Measurements from ENCODE around the gene ETHE1. TPM values are rescaled to one million over a fixed set of nuclear protein-coding genes. Genes with fewer than 3 reads are reported as not detected.
A peak's percentile ranks its signal among the peaks of the same experiment; 100 is the strongest.

ETHE1 gene
- total and polyA plus RNA-seq, 12 donors = 15.9 to 78.7 (median 33.2) TPM

DNA sequence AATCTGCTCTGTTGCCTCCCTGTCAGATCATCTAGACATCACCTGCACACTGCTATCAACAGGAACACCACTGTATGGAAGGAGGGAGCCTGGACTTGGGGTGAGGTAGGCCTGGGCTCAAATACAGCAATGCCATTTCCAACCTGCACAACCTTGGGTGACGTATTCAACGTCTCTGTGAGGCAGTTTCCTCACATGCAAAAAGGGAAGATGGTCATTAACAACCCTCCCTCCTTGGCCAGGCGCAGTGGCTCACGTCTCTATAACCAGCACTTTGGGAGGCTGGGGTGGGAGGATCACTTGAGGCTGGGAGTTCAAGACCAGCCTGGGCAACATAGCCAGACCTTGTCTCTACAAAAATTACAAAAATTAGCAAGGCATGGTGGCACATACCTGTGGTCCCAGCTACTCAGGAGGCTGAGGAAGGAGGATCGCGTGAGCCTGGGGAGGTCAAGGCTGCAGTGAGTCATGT lies 35.3 kb upstream of the ETHE1 start:
- 50 to 70% (median 62%) methylated on average over 5 to 6 of the region's 6 CpGs for WGBS, 4 donors
- H3K27ac ChIP-seq = peak overlapping the region; percentile 63 to 94 (median 82)
- H3K4me1 ChIP-seq (replicated peaks in 1 of 2) = peaks cover 17 to 22% of the 10 kb centered on the region in 2 donors
- H3K36me3 ChIP-seq (replicated peaks in 1 of 2) = peaks cover 0 to 5% of the 10 kb centered on the region in 2 donors
- no peaks in the 10 kb centered on the region for H3K9me3 ChIP-seq (replicated peaks in 1 of 3)
- intact Hi-C loops (cut with DNase I) = no loop called here
- H3K4me3 ChIP-seq = no peak overlapping the region
- TF ChIP-seq POLR2A (IDR thresholded peaks at IDR 0.05) = no peak
- TF ChIP-seq CTCF (IDR thresholded peaks at IDR 0.05) = no peak
- DNase-seq = peak in 1 of 7 donors; percentile 58
- no peaks in the 10 kb centered on the region for H3K27me3 ChIP-seq

GRCh38 chr19:43561139-43561970 lies 34.4 kb upstream of the ETHE1 start:
- intact Hi-C loops (cut with DNase I) = no loop called here
- Histone ChIP-seq H3K4me1 (replicated peaks in 1 of 2) (peaks cover 17 to 27% of the 10 kb centered on the region in 2 donors), H3K4me3 (no peak overlapping the region), H3K27me3 (no peaks in the 10 kb centered on the region), H3K36me3 (replicated peaks in 1 of 2) (peaks cover 0 to 5% of the 10 kb centered on the region in 2 donors), H3K27ac (peak overlapping the region in 2 of 5 donors; percentile 65 to 92), H3K9me3 (replicated peaks in 1 of 3) (no peaks in the 10 kb centered on the region)
- no peak for DNase-seq
- no peak for TF ChIP-seq POLR2A (IDR thresholded peaks at IDR 0.05)
- TF ChIP-seq CTCF (IDR thresholded peaks at IDR 0.05) = no peak
- WGBS, 4 donors = 89 to 94% (median 92%) methylated on average over 10 to 12 of the region's 12 CpGs

DNA sequence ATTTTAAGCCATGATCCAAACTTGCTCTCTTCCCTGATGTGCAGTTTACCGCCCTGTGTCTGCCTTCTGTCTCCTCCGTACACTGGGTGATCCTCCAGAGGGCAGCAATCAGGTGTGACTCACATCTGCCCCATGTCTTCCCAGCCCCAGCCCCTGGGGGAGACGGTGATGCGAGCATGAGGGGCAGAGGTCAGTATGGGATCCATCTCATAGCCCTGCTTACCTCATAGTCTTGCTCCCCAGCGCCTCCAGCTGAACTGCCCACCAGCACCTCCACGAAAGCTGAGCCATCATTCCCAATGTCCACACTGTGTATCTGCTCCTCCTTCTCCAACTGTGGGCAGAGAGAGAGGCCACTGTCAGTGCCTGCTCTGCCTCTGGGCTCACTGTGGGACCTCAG lies 33.7 kb upstream of the ETHE1 start:
- H3K4me3 ChIP-seq = no peak overlapping the region
- DNase-seq = peak in 2 of 7 donors; percentile 25 to 42
- H3K27me3 ChIP-seq = no peaks in the 10 kb centered on the region
- peaks cover 17 to 27% of the 10 kb centered on the region in 2 donors for H3K4me1 ChIP-seq (replicated peaks in 1 of 2)
- 56 to 70% (median 67%) methylated on average over 2 to 6 of the region's 6 CpGs for WGBS, 4 donors
- H3K27ac ChIP-seq = peak overlapping the region in 2 of 5 donors; percentile 65 to 92
- TF ChIP-seq POLR2A (IDR thresholded peaks at IDR 0.05) (no peak), CTCF (IDR thresholded peaks at IDR 0.05) (no peak)
- no peaks in the 10 kb centered on the region for H3K9me3 ChIP-seq (replicated peaks in 1 of 3)
- peaks cover 0 to 7% of the 10 kb centered on the region in 2 donors for H3K36me3 ChIP-seq (replicated peaks in 1 of 2)
- intact Hi-C loops (cut with DNase I) = no loop called here

DNA sequence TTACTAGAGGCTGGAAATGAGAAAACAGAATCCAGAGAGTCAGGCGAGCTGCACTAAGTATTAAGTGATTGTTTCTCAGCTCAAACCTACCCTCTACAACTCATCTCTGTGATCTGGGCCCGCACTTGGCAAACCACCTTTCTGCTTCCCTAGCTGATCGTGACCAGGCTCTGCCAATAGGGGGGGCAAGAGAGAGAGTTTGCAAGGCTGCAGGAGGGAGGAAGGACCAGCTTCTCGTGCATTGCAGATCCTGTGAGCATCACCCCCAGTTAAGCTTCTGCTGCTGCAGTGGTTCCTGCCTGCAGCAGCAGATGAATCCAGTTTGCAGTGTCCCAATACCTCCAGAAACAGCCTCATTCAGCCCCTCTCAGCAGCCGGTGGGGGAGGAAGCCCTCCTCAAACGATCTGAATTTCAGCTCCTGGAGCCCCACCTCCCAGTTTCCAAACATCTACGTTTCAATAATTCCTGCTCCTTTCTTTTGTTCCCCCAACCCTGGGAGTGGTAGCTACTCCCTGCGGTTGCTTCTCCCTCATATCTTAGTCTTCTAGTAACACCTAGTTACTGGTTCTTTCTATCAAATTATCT lies 28.3 kb upstream of the ETHE1 start:
- Histone ChIP-seq H3K4me1 (replicated peaks in 1 of 2) (peaks cover 7 to 10% of the 10 kb centered on the region in 2 donors), H3K36me3 (replicated peaks in 1 of 2) (peaks cover 0 to 37% of the 10 kb centered on the region in 2 donors), H3K4me3 (no peak overlapping the region), H3K9me3 (replicated peaks in 1 of 3) (no peaks in the 10 kb centered on the region), H3K27ac (no peak overlapping the region), H3K27me3 (no peaks in the 10 kb centered on the region)
- 33 to 40% (median 38%) methylated on average over 7 to 8 of the region's 8 CpGs for WGBS, 4 donors
- intact Hi-C loops (cut with DNase I) = loop anchor here in 1 of 2 donors (5.0 kb wide), 1 partner anchor 37 kb away; no protein-coding TSS in a partner anchor
- peak; percentile 81 to 90 (median 82) for DNase-seq
- peak; percentile 49 to 72 (median 60) for TF ChIP-seq CTCF (IDR thresholded peaks at IDR 0.05)
- no peak for TF ChIP-seq POLR2A (IDR thresholded peaks at IDR 0.05)
